HG03103 (cell line): ENCODE results near the gene KRT7.

Experiments
- ATAC-seq: cut with Tn5 transposase; IDR thresholded peaks from one replicate; pipeline ENCODE4 v1.9.1; 2021; ENCODE audit warnings: low read depth; ENCODE audit not compliant: unreplicated experiment

KRT7 gene

GRCh38 chr12:52198454-52199215 is 34.4 kb upstream of the KRT7 start:
- no peak for ATAC-seq

- no peak for ATAC-seq
These were observed 33.6 kb upstream of the KRT7 start for GRCh38 chr12:52199294-52199919.

DNA sequence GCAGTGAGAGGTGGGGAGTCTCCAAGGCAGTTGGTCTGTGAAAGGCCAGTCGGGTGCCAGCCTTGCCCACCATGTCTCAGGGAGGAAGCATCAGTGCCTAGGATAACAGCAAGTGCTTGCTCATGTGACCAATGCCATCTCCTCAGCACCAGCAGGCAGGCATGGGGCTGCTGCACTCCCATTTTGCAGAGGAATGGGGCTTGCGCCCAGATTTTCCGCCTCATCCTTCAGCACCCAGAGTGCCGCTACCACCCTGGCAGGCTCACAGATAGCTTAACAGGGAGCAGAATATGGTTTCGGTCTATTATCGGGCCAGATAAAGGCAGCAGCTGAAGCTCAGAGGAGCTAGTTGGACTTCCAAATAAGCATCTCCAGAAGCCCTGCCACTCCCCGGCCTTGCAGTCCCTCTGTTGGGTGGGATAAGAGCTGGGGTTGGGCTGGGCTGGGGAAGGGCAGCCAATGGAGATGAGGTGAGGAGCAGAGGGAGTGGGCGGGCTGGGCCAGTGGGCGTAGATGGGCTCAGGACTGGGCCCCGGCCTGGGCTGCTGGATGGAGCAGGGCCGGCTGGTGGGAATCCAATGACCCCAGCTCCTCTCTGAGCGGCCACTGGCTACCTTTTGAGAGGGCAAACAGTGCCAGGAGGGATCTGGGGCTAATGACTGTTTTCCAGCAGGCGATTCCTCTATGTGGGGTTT is 32.8 kb upstream of the KRT7 start:
- ATAC-seq, result no peak

GRCh38 chr12:52200781-52201450 is 32.1 kb upstream of the KRT7 start:
- ATAC-seq, result no peak

DNA sequence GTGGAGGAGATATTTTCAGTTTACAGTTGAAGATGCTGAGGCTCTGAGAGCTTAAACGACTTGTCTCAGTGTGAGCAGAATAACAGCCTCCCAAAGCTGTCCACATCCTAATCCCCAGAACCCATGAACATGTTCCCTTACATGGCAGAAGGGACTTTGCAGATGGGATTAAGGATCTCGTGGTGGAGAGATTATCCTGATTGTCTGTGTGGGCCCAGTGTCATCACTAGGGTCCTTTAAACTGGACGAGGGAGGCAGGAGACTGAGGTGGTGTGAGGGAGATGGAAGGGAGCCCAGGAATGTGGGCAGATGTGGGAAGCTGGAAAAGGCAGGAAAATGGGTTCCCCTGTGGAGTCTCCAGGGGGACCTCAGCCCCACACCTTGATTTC is 31.6 kb upstream of the KRT7 start:
- ATAC-seq, result no peak

DNA sequence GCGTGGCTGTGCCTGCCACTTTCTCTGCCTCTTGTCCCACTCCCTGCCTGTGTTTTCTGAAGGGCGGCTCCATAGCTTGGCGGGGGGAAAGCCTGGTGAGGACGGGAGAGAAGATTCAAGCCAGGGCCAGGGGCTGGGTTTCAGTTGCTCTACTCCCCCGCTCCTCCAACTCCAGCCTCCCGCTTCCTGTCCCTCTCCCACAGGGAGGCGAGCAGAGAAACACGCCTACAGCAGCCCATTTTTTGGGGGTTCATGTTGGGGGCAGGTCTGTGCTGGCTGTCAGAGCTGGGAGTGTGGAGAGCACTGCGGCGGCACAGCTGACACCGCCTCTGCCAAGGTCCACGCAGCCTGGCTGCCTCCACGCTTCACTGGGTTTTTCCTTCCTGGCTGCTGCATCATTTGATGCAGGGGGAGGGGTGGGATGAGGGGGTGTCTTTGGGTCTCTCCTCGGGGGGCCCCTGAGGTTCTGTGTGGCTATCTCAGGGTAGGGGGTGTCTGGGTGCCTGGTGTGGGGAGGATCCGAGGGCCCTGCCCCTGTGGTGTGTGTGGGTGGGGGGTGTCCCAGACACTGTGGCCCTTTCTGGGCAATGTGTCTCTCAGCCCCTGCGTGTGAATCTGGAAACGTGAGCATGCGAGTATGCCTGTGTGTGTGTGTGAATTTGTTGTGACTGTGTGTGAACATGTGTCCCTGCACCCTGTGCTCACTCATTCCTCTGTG is 30.5 kb upstream of the KRT7 start:
- ATAC-seq, result no peak

GRCh38 chr12:52203079-52203921 is 29.7 kb upstream of the KRT7 start:
- ATAC-seq, result no peak

GRCh38 chr12:52204095-52204930 is 28.7 kb upstream of the KRT7 start:
- no peak for ATAC-seq

- no peak for ATAC-seq
These were observed 28.0 kb upstream of the KRT7 start for GRCh38 chr12:52204931-52205505.

GRCh38 chr12:52205612-52206303 is 27.3 kb upstream of the KRT7 start:
- no peak for ATAC-seq

GRCh38 chr12:52206304-52207040 is 26.6 kb upstream of the KRT7 start:
- ATAC-seq, result no peak

GRCh38 chr12:52207106-52207505 is 25.9 kb upstream of the KRT7 start:
- ATAC-seq, result no peak

DNA sequence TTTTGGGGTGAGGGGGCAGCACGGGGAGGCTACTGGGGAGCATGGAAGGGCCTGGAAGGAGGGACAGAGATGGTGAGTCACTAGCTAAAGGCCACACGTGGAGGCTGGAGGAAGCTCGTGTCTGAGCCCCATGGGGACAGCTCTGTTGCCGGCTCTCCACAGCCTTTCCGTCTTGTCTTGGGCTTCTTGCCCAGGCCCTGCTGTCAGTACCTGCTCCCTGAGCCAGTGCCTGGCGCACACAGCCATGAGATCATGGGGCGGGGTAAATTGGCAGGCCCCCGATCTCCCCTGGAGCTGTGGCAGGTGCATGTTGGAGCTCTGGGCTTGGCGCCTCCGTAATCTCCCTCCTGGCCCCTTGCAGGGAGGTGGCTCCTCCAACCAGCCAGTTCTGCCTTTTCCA is 25.1 kb upstream of the KRT7 start:
- no peak for ATAC-seq

GRCh38 chr12:52208424-52209165 is 24.4 kb upstream of the KRT7 start:
- no peak for ATAC-seq

GRCh38 chr12:52209321-52209720 is 23.7 kb upstream of the KRT7 start:
- no peak for ATAC-seq

- ATAC-seq, result no peak
These were observed 22.7 kb upstream of the KRT7 start for GRCh38 chr12:52210186-52210924.
